Panc1 (cell line): ENCODE data around the gene RNF38. TPM values are rescaled to one million over a fixed set of nuclear protein-coding genes. Genes with fewer than 3 reads are reported as not detected.
"Not testable (repeated sequence)": the region's sequence is repeated elsewhere in the genome, so short reads cannot be mapped to it uniquely, and the experiment has no call there.

Experiments
- ATAC-seq: fragments of 200-7000 bp; cut with Tn5 transposase; 2 replicates; pipeline ENCODE4 v1.9.1; 2020; ENCODE audit warnings: mild to moderate bottlenecking, moderate library complexity
- BruUV-seq: library from RNA; stranded (reverse); fragments of 400-500 nt; replicated peaks from 2 replicates; lab custom pipeline; 2021; lab: Mats Ljungman, UMichigan
- CTCF ChIA-PET: fragments of 300-600 bp; sonication (Branson Sonifier 250); formaldehyde crosslinking; loops from one replicate; lab custom pipeline; 2022; ENCODE audit warnings: antibody characterized with exemption; lab: Charles Lee
- POLR2A ChIA-PET: fragments of 300-600 bp; sonication (Branson Sonifier 250); formaldehyde crosslinking; loops from one replicate; lab custom pipeline; 2022; ENCODE audit warnings: antibody characterized with exemption; lab: Charles Lee
- DNase-seq: peaks from one replicate; pipeline ENCODE4 v3.0.0-alpha.2; 2010; ENCODE audit warnings: low read depth, low spot score
- H3K27ac ChIP-seq: 2 replicates; pipeline ENCODE4 v1.5.1; 2011; ENCODE audit warnings: mild to moderate bottlenecking, low read length, inconsistent platforms
- H3K27me3 ChIP-seq: fragments of 200-500 bp; sonication (Bioruptor generic); 2 replicates; pipeline ENCODE4 v1.6.0; 2014; ENCODE audit warnings: low read length, inconsistent platforms; ENCODE audit not compliant: control insufficient read depth, insufficient read depth
- H3K36me3 ChIP-seq: fragments of 200-500 bp; sonication (Bioruptor generic); 2 replicates; pipeline ENCODE4 v1.5.1; 2014; ENCODE audit warnings: inconsistent platforms, mild to moderate bottlenecking, low read length, moderate library complexity; ENCODE audit not compliant: control insufficient read depth, insufficient read depth
- H3K4me1 ChIP-seq: 2 replicates; pipeline ENCODE4 v1.5.1; 2011; ENCODE audit warnings: inconsistent platforms, mild to moderate bottlenecking, low read length, moderate library complexity; ENCODE audit not compliant: control insufficient read depth, insufficient read depth
- H3K4me3 ChIP-seq, 2 experiments: 2 replicates each; pipeline ENCODE4 v1.5.1; 2011 to 2012; ENCODE audit warnings: low read depth in 2 of 2, low read length in 2 of 2, mild to moderate bottlenecking in 2 of 2, inconsistent platforms in 1 of 2, moderate library complexity in 1 of 2
- H3K9me3 ChIP-seq: fragments of 200-500 bp; sonication (Bioruptor generic); 2 replicates; pipeline ENCODE4 v1.5.1; 2014; ENCODE audit warnings: low read depth, mild to moderate bottlenecking, inconsistent platforms, low read length, moderate library complexity; ENCODE audit not compliant: control insufficient read depth, insufficient read depth
- CTCF ChIP-seq: fragments of 450-650 bp; IDR thresholded peaks from 2 replicates; pipeline ENCODE4 v1.5.1; 2017; ENCODE audit warnings: mild to moderate bottlenecking
- POLR2AphosphoS5 ChIP-seq: IDR thresholded peaks from 2 replicates; pipeline ENCODE4 v1.6.1; 2012; ENCODE audit warnings: mild to moderate bottlenecking, low read depth, low read length, moderate library complexity
- REST ChIP-seq, 2 experiments: IDR thresholded peaks; 2 replicates each; pipeline ENCODE4 v1.6.1; 2011 to 2012; ENCODE audit warnings: low read depth in 2 of 2, control low read depth in 1 of 2, low read length in 1 of 2, mild to moderate bottlenecking in 1 of 2, moderate library complexity in 1 of 2; ENCODE audit not compliant: insufficient read depth in 1 of 2
- SIN3A ChIP-seq: IDR thresholded peaks from 2 replicates; pipeline ENCODE4 v1.6.1; 2012; ENCODE audit warnings: low read depth, mild to moderate bottlenecking, low read length, moderate library complexity, borderline replicate concordance; ENCODE audit not compliant: insufficient read depth
- TCF7L2 ChIP-seq: IDR thresholded peaks from 2 replicates; pipeline ENCODE4 v1.6.1; 2011; ENCODE audit warnings: mild to moderate bottlenecking, low read depth, low read length, inconsistent platforms
- in situ Hi-C: cut with HindIII; loops from 2 replicates; pipeline ENCODE4 v1.10.0; 2016; ENCODE audit warnings: low sequenced_read_pairs, low pct_unique_long_range_greater_than_20kb
- intact Hi-C: fragments of 100-400 bp; cut with micrococcal nuclease; formaldehyde crosslinking; loops from one replicate; pipeline ENCODE4 v1.10.0; 2022; ENCODE audit not compliant: unreplicated experiment
- total RNA-seq: library from RNA; stranded (reverse); gene quantifications from one replicate; pipeline ENCODE4 v1.2.1, GENCODE V29; 2021; ENCODE audit not compliant: unreplicated experiment

Gene RNF38
- total RNA-seq, 1 experiment from 2014 or later = 78.0 TPM

- H3K4me1 ChIP-seq, intact Hi-C loops, H3K36me3 ChIP-seq, H3K27ac ChIP-seq, H3K4me3 ChIP-seq, in situ Hi-C loops, H3K9me3 ChIP-seq, H3K27me3 ChIP-seq, BruUV-seq, DNase-seq, ATAC-seq: not testable (repeated sequence)
- POLR2A ChIA-PET = interaction anchor here (0.6 kb wide), 1 partner anchor 219 kb away, joined by 5 read pairs; the partner anchor contains the start of gene CLTA
- CTCF ChIA-PET = interaction anchor here (0.6 to 4.5 kb wide), 2 partner anchors 38 to 41 kb away, joined by 6 to 49 read pairs; no protein-coding TSS in a partner anchor
Measured at GRCh38 chr9:36409076-36409475, 9.0 kb upstream of the RNF38 start.

- Histone ChIP-seq H3K36me3 (no peaks in the 10 kb centered on the region), H3K4me1 (peaks cover 8% of the 10 kb centered on the region; the same call in 1 of the 2 replicates), H3K9me3 (no peaks in the 10 kb centered on the region), H3K27me3 (no peaks in the 10 kb centered on the region), H3K27ac (no peak overlapping the region; the same call in 1 of the 2 replicates), H3K4me3 (no peak overlapping the region)
- TF ChIP-seq SIN3A = no peak
- TF ChIP-seq POLR2AphosphoS5 = no peak
- no peak for TF ChIP-seq TCF7L2
- TF ChIP-seq CTCF = peak; percentile 99
- no peak for TF ChIP-seq REST (IDR thresholded peaks at IDR 0.05; ENCODE audit: insufficient read depth in 1 of 2, low read depth in 2 of 2, low read length in 1 of 2)
- BruUV-seq = no TSS peak
- intact Hi-C loops (loop anchor here (1.0 kb wide), 2 partner anchors 43 to 149 kb away; no protein-coding TSS in a partner anchor), in situ Hi-C loops (no loop called here)
- DNase-seq (peak; percentile 63), ATAC-seq (peak; percentile 96)
- CTCF ChIA-PET = interaction anchor here (0.6 to 4.5 kb wide), 36 partner anchors 9 to 322 kb away, joined by 3 to 92 read pairs (median 6); no protein-coding TSS in a partner anchor
- POLR2A ChIA-PET = interaction anchor here (0.6 kb wide), 1 partner anchor 124 kb away, joined by 5 read pairs; no protein-coding TSS in a partner anchor
Measured at GRCh38 chr9:36407122-36407723, 7.2 kb upstream of the RNF38 start.

GRCh38 chr9:36402536-36402935, 2.5 kb upstream of the RNF38 start:
- DNase-seq (no peak), ATAC-seq (no peak)
- Histone ChIP-seq H3K4me1 (peaks cover 34% of the 10 kb centered on the region), H3K4me3 (no peak overlapping the region), H3K36me3 (no peaks in the 10 kb centered on the region), H3K9me3 (no peaks in the 10 kb centered on the region; the same call in 1 of the 2 replicates), H3K27me3 (no peaks in the 10 kb centered on the region), H3K27ac (peak overlapping the region; percentile 82; the same call in 1 of the 2 replicates)
- no peak for TF ChIP-seq SIN3A
- TF ChIP-seq CTCF = no peak
- no peak for TF ChIP-seq TCF7L2
- no peak for TF ChIP-seq POLR2AphosphoS5
- no peak for TF ChIP-seq REST (IDR thresholded peaks at IDR 0.05; ENCODE audit: insufficient read depth in 1 of 2, low read depth in 2 of 2, low read length in 1 of 2)
- CTCF ChIA-PET = interaction anchor here (0.6 to 1.5 kb wide), 2 partner anchors 51 to 154 kb away, joined by 3 to 5 read pairs; no protein-coding TSS in a partner anchor
- intact Hi-C loops (no loop called here), in situ Hi-C loops (no loop called here)
- POLR2A ChIA-PET = interaction anchor here (0.7 kb wide), 1 partner anchor 9 kb away, joined by 3 read pairs; no protein-coding TSS in a partner anchor
- BruUV-seq = no TSS peak
